ENCODE results near the gene MS4A14. TPM values are rescaled to one million over a fixed set of nuclear protein-coding genes. Genes with fewer than 3 reads are reported as not detected.
"Not testable (repeated sequence)": the region's sequence is repeated elsewhere in the genome, so short reads cannot be mapped to it uniquely, and the experiment has no call there.

Gene MS4A14
- total RNA-seq, 3 donors from 2014 or later (not counting 1 experiment from before 2014, with no cell fraction given): 0.34 to 0.80 (median 0.78) TPM

DNA sequence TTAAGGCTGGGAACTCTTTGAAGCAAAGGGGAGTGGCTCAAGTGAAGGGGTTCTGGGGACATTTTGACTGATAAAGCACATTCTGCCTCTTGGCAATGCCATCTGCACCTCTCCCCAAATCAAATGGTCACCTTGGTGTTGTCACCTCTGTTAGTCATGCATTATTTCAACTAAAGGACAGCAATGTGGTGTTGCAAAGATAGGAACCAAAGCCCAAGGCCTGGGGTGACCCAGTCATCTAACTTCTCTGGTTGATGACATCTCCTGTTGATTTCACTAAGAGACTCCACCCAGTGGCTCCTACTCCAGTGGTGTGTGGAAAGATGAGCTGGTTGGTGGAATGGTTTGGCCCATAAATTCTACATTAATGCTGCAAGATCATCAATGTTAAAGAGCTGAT, 51.6 kb downstream of the MS4A14 start:
- peak overlapping the region; percentile 0 to 80 for H3K27ac Mint-ChIP-seq
- intact Hi-C loops (cut with micrococcal nuclease): no loop called here
- no peaks in the 10 kb centered on the region for H3K36me3 ChIP-seq (ENCODE audit: control insufficient read depth, insufficient read depth, low read length)
- H3K4me1 ChIP-seq (ENCODE audit: control insufficient read depth, insufficient read depth, low read length): peaks cover 5% of the 10 kb centered on the region
- no peaks in the 10 kb centered on the region for H3K27me3 Mint-ChIP-seq (ENCODE audit: low read depth in 2 of 2)
- no peak overlapping the region for H3K4me3 ChIP-seq (ENCODE audit: low read length)
- H3K27ac ChIP-seq (ENCODE audit: low read length): no peak overlapping the region
- DNase-seq: no peak
- no peak for ATAC-seq
- TF ChIP-seq, protein P1, sequence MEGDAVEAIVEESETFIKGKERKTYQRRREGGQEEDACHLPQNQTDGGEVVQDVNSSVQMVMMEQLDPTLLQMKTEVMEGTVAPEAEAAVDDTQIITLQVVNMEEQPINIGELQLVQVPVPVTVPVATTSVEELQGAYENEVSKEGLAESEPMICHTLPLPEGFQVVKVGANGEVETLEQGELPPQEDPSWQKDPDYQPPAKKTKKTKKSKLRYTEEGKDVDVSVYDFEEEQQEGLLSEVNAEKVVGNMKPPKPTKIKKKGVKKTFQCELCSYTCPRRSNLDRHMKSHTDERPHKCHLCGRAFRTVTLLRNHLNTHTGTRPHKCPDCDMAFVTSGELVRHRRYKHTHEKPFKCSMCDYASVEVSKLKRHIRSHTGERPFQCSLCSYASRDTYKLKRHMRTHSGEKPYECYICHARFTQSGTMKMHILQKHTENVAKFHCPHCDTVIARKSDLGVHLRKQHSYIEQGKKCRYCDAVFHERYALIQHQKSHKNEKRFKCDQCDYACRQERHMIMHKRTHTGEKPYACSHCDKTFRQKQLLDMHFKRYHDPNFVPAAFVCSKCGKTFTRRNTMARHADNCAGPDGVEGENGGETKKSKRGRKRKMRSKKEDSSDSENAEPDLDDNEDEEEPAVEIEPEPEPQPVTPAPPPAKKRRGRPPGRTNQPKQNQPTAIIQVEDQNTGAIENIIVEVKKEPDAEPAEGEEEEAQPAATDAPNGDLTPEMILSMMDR (IDR thresholded peaks at IDR 0.05): no peak
- no peaks in the 10 kb centered on the region for H3K27me3 ChIP-seq (ENCODE audit: control insufficient read depth, insufficient read depth, low read length)
- no peaks in the 10 kb centered on the region for H3K9me3 ChIP-seq (ENCODE audit: control insufficient read depth, insufficient read depth, low read length)
- H3K36me3 Mint-ChIP-seq: no peaks in the 10 kb centered on the region
- H3K4me1 Mint-ChIP-seq: peaks cover 18 to 20% of the 10 kb centered on the region in 2 donors
- H3K9me3 Mint-ChIP-seq: no peaks in the 10 kb centered on the region
- no peak overlapping the region for H3K4me3 Mint-ChIP-seq

DNA sequence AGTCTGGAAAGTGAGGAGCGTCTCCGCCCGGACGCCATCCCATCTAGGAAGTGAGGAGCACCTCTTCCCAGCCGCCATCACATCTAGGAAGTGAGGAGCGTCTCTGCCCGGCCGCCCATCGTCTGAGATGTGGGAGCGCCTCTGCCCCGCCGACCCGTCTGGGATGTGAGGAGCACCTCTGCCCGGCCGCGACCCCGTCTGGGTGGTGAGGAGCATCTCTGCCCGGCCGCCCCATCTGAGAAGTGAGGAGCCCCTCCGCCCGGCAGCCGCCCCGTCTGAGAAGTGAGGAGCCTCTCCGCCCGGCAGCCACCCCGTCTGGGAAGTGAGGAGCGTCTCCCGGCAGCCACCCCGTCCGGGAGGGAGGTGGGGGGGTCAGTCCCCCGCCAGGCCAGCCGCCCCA, 54.9 kb downstream of the MS4A14 start:
- ATAC-seq; H3K4me3 ChIP-seq (ENCODE audit: low read length); DNase-seq; H3K36me3 ChIP-seq (ENCODE audit: control insufficient read depth, insufficient read depth, low read length); H3K4me3 Mint-ChIP-seq; H3K27ac Mint-ChIP-seq; H3K36me3 Mint-ChIP-seq; H3K9me3 ChIP-seq (ENCODE audit: control insufficient read depth, insufficient read depth, low read length); H3K27me3 ChIP-seq (ENCODE audit: control insufficient read depth, insufficient read depth, low read length); H3K9me3 Mint-ChIP-seq; H3K27ac ChIP-seq (ENCODE audit: low read length); intact Hi-C loops (cut with micrococcal nuclease); H3K27me3 Mint-ChIP-seq (ENCODE audit: low read depth in 2 of 2): not testable (repeated sequence)
- peaks cover 25 to 29% of the 10 kb centered on the region in 2 donors for H3K4me1 Mint-ChIP-seq
- H3K4me1 ChIP-seq (ENCODE audit: control insufficient read depth, insufficient read depth, low read length): peaks cover 12% of the 10 kb centered on the region
- 95% methylated on average over 25 of the region's 32 CpGs for WGBS (ENCODE audit: insufficient coverage)

DNA sequence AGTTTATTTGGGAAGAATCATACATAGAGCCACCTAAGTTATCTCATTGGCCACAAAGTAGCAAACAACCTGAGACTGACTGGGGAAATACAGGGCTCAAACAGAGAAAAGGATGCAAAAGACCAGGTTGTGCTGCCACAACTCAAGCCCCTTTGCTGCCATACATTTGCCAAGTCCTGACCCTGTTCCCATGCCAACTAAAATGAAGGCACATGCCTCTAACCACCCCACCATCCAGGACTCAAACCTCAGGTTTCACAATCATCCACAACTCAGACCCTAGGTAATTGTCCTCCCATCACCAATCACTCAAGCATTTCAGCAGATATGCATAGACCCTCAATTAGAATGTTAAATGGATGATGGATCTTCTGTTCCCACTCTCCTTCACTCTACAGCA, 58.0 kb downstream of the MS4A14 start:
- no peaks in the 10 kb centered on the region for H3K9me3 Mint-ChIP-seq
- intact Hi-C loops (cut with micrococcal nuclease): no loop called here
- no peaks in the 10 kb centered on the region for H3K27me3 ChIP-seq (ENCODE audit: control insufficient read depth, insufficient read depth, low read length)
- H3K4me1 ChIP-seq (ENCODE audit: control insufficient read depth, insufficient read depth, low read length): peaks cover 8% of the 10 kb centered on the region
- ATAC-seq (no peak), DNase-seq (no peak)
- H3K9me3 ChIP-seq (ENCODE audit: control insufficient read depth, insufficient read depth, low read length): no peaks in the 10 kb centered on the region
- no peaks in the 10 kb centered on the region for H3K36me3 Mint-ChIP-seq
- H3K36me3 ChIP-seq (ENCODE audit: control insufficient read depth, insufficient read depth, low read length): no peaks in the 10 kb centered on the region
- no peak overlapping the region for H3K4me3 Mint-ChIP-seq
- H3K27ac Mint-ChIP-seq: no peak overlapping the region
- H3K4me3 ChIP-seq (ENCODE audit: low read length): no peak overlapping the region
- peaks cover 0 to 12% of the 10 kb centered on the region in 2 donors for H3K27me3 Mint-ChIP-seq (ENCODE audit: low read depth in 2 of 2)
- peaks cover 14 to 15% of the 10 kb centered on the region in 2 donors for H3K4me1 Mint-ChIP-seq
- peak overlapping the region; percentile 72 for H3K27ac ChIP-seq (ENCODE audit: low read length)
- TF ChIP-seq, protein P1 (IDR thresholded peaks at IDR 0.05): no peak

DNA sequence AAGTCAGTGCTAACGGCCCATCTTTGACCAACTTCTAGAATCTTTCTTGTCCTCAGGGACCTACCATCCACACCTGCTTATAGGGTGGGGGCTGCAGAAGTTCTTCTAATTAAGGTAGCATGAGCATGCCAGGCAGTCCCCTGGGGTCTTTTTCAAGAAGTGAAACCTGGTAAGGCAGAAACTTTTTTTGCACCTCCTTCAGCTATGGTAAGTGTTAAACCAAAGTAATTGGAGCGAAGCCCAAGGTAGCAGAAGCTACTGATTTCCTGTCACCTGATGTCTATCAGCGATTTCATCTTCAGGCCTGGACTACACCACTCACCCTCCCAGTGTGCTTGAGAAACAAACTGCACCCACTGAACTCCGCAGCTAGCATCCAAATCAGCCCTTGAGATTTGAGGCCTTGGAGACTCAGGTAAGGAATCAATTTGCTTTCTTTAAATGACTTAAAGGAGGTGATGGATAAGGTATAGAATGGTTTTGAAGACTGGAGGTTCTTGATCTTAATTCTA, 59.3 kb downstream of the MS4A14 start, which contains the start of gene MS4A1:
TSS of gene MS4A1 (plus strand) at position 317 of the 512 bp plus-strand sequence. CDS start 6,528 bp downstream, outside the sequence.
- Histone ChIP-seq H3K27ac (ENCODE audit: low read length) (peak within 1 kb of the TSS; percentile 72), H3K36me3 (ENCODE audit: control insufficient read depth, insufficient read depth, low read length) (no peaks in the 10 kb centered on the region), H3K9me3 (ENCODE audit: control insufficient read depth, insufficient read depth, low read length) (no peaks in the 10 kb centered on the region), H3K4me3 (ENCODE audit: low read length) (peak within 1 kb of the TSS; percentile 37), H3K4me1 (ENCODE audit: control insufficient read depth, insufficient read depth, low read length) (peaks cover 8% of the 10 kb centered on the region), H3K27me3 (ENCODE audit: control insufficient read depth, insufficient read depth, low read length) (no peaks in the 10 kb centered on the region)
- H3K9me3 Mint-ChIP-seq: no peaks in the 10 kb centered on the region
- DNase-seq (peak in 1 of 2 donors; percentile 53), ATAC-seq (peak; percentile 24 to 75 (median 73))
- intact Hi-C loops (cut with micrococcal nuclease): no loop called here
- peaks cover 14 to 15% of the 10 kb centered on the region in 2 donors for H3K4me1 Mint-ChIP-seq
- peaks cover 0 to 12% of the 10 kb centered on the region in 2 donors for H3K27me3 Mint-ChIP-seq (ENCODE audit: low read depth in 2 of 2)
- no peak within 1 kb of the TSS for H3K4me3 Mint-ChIP-seq
- H3K27ac Mint-ChIP-seq: no peak within 1 kb of the TSS
- 6% methylated on average over 3 of the region's 4 CpGs for WGBS (ENCODE audit: insufficient coverage)
- TF ChIP-seq, protein P1 (IDR thresholded peaks at IDR 0.05): no peak
- no peaks in the 10 kb centered on the region for H3K36me3 Mint-ChIP-seq

Data from natural killer cell (primary cell).